HG02885 (cell line): ENCODE results near the gene NUDT8.
A peak's percentile ranks its signal among the peaks of the same experiment; 100 is the strongest.
"Not testable (repeated sequence)": the region's sequence is repeated elsewhere in the genome, so short reads cannot be mapped to it uniquely, and the experiment has no call there.

Source experiments
- ATAC-seq: cut with Tn5 transposase; IDR thresholded peaks from one replicate; pipeline ENCODE4 v1.9.1; 2021; ENCODE audit warnings: mild to moderate bottlenecking; ENCODE audit not compliant: unreplicated experiment, poor library complexity

The NUDT8 gene

GRCh38 chr11:67596753-67597300 lies 32.9 kb downstream of the NUDT8 start:
- ATAC-seq = no peak

GRCh38 chr11:67594480-67594879 lies 35.3 kb downstream of the NUDT8 start:
- no peak for ATAC-seq

- no peak for ATAC-seq
These were observed 36.2 kb downstream of the NUDT8 start for GRCh38 chr11:67593565-67593905.

GRCh38 chr11:67592880-67593564 lies 36.7 kb downstream of the NUDT8 start:
- no peak for ATAC-seq

- ATAC-seq = not testable (repeated sequence)
These were observed 40.8 kb downstream of the NUDT8 start for GRCh38 chr11:67588899-67589415.

GRCh38 chr11:67588136-67588503 lies 41.6 kb downstream of the NUDT8 start:
- peak; percentile 14 for ATAC-seq

- no peak for ATAC-seq
These were observed 43.0 kb downstream of the NUDT8 start for GRCh38 chr11:67586568-67587250.

- ATAC-seq = no peak
These were observed 43.8 kb downstream of the NUDT8 start for GRCh38 chr11:67585911-67586310.

- no peak for ATAC-seq
These were observed 44.6 kb downstream of the NUDT8 start for GRCh38 chr11:67584881-67585873.

- ATAC-seq = no peak
These were observed 45.4 kb downstream of the NUDT8 start for GRCh38 chr11:67584205-67584880.

DNA sequence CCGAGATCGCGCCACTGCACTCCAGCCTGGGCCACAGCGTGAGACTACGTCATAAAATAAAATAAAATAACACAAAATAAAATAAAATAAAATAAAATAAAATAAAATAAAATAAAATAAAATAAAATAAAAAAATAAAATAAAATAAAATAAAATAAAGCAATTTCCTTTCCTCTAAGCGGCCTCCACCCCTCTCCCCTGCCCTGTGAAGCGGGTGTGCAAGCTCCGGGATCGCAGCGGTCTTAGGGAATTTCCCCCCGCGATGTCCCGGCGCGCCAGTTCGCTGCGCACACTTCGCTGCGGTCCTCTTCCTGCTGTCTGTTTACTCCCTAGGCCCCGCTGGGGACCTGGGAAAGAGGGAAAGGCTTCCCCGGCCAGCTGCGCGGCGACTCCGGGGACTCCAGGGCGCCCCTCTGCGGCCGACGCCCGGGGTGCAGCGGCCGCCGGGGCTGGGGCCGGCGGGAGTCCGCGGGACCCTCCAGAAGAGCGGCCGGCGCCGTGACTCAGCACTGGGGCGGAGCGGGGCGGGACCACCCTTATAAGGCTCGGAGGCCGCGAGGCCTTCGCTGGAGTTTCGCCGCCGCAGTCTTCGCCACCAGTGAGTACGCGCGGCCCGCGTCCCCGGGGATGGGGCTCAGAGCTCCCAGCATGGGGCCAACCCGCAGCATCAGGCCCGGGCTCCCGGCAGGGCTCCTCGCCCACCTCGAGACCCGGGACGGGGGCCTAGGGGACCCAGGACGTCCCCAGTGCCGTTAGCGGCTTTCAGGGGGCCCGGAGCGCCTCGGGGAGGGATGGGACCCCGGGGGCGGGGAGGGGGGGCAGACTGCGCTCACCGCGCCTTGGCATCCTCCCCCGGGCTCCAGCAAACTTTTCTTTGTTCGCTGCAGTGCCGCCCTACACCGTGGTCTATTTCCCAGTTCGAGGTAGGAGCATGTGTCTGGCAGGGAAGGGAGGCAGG lies 46.2 kb downstream of the NUDT8 start, which contains the start of gene GSTP1:
TSS of gene GSTP1 (plus strand) at position 566 of the 958 bp plus-strand sequence. CDS start at position 598, 32 bp downstream.
- ATAC-seq = peak; percentile 76

DNA sequence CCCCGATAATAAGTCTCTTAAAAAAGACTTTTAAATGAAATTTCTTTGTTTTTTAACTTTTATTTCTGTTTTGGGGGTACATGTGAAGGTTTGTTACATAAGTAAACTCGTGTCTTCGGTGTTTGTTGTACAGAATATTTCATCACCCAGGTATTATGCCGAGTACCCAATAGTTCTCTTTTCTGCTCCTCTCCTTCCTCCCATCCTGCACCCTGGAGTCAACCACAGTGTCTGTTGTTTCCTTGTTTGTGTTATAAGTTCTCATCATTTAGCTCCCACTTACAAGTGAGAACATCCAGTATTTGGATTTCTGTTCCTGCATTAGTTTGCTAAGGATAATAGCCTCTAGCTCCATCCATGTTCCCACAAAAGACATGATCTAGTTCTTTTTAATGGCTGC lies 47.7 kb downstream of the NUDT8 start:
- no peak for ATAC-seq

GRCh38 chr11:67581469-67581868 lies 48.3 kb downstream of the NUDT8 start:
- ATAC-seq = no peak

DNA sequence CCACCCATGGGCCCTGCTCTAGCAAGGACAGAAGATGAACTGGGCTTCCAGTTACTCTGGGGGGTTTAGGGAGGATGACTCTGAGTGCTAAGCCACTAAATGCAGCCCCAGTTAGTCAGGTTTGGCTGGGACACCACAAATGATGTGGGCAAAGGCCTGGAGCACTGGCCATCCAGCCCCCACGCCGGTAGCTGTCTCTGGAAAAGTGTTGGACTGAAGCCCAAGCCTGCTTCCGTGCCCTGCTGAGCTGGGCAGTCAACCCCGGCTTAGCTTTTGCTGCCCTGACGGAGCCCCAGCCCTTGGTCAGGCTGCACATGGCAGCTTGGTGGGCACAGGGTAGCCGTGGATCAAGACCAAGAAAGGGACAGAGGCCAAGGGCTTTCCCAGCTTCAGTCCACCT lies 51.8 kb downstream of the NUDT8 start:
- ATAC-seq = no peak
